SK-N-SH (cell line): ENCODE results near the gene BEGAIN. TPM values are rescaled to one million over a fixed set of nuclear protein-coding genes. Genes with fewer than 3 reads are reported as not detected.
A peak's percentile ranks its signal among the peaks of the same experiment; 100 is the strongest.

Experiments used
- CTCF ChIA-PET: fragments of 300-600, 350-600 bp; formaldehyde crosslinking; extraction: SDS; loops from one replicate; lab custom pipeline; 2021; lab: Yijun Ruan, JAX
- POLR2A ChIA-PET: fragments of 350-600 bp; sonication (Branson Sonifier 250); formaldehyde crosslinking; extraction: SDS; loops from one replicate; lab custom pipeline; 2020; ENCODE audit warnings: antibody characterized with exemption, inconsistent platforms; lab: Yijun Ruan, JAX
- DNase-seq: peaks from one replicate; pipeline ENCODE4 v3.0.0; 2012
- H2AFZ ChIP-seq: fragments of 200-600 bp; sonication (generic); 2 replicates; pipeline ENCODE4 v1.8.1; 2016; ENCODE audit warnings: antibody characterized with exemption, mild to moderate bottlenecking, low read depth
- H3F3A ChIP-seq: fragments of 200-600 bp; sonication (generic); replicated peaks from 2 replicates; pipeline ENCODE3; 2016; ENCODE audit warnings: antibody characterized with exemption, mild to moderate bottlenecking; ENCODE audit not compliant: insufficient read depth
- H3K27ac ChIP-seq, 2 experiments: fragments of 200-500 bp in 1 of 2; fragments of 200-600 bp in 1 of 2; sonication (Bioruptor generic) in 1 of 2; sonication (generic), shearing (Covaris generic) in 1 of 2; 2 replicates each; pipeline versions ENCODE4 v1.5.1 to v1.6.1; 2014 to 2016; ENCODE audit warnings: low read depth in 2 of 2, inconsistent platforms in 1 of 2, low read length in 1 of 2, mild to moderate bottlenecking in 1 of 2, mixed read lengths in 1 of 2
- H3K27me3 ChIP-seq: fragments of 200-600 bp; sonication (generic), shearing (Covaris generic); 2 replicates; pipeline ENCODE4 v1.6.1; 2016; ENCODE audit warnings: mixed run types; ENCODE audit not compliant: insufficient read depth
- H3K36me3 ChIP-seq, 2 experiments: fragments of 200-500 bp in 1 of 2; fragments of 200-600 bp in 1 of 2; sonication (Bioruptor generic) in 1 of 2; sonication (generic) in 1 of 2; replicated peaks in 1 of 2; 2 replicates each; pipeline versions ENCODE3 to v1.5.1; 2014 to 2016; ENCODE audit warnings: low read length in 1 of 2, mild to moderate bottlenecking in 1 of 2; ENCODE audit not compliant: insufficient read depth in 2 of 2, control insufficient read depth in 1 of 2
- H3K4me1 ChIP-seq, 2 experiments: fragments of 200-500 bp in 1 of 2; fragments of 200-600 bp in 1 of 2; sonication (Bioruptor generic) in 1 of 2; sonication (generic), shearing (Covaris generic) in 1 of 2; 2 replicates each; pipeline versions ENCODE4 v1.5.1 to v1.6.1; 2014 to 2016; ENCODE audit warnings: low read depth in 1 of 2, low read length in 1 of 2, mixed run types in 1 of 2; ENCODE audit not compliant: insufficient read depth in 2 of 2, control insufficient read depth in 1 of 2
- H3K4me2 ChIP-seq: fragments of 200-600 bp; sonication (generic), shearing (Covaris generic); 2 replicates; pipeline ENCODE4 v1.6.1; 2017; ENCODE audit warnings: mixed run types
- H3K4me3 ChIP-seq, 2 experiments: fragments of 200-500 bp in 1 of 2; fragments of 200-600 bp in 1 of 2; sonication (Bioruptor generic) in 1 of 2; sonication (generic), shearing (Covaris generic) in 1 of 2; 2 replicates each; pipeline versions ENCODE4 v1.5.1 to v1.8.1; 2014 to 2016; ENCODE audit warnings: low read depth in 2 of 2, inconsistent platforms in 1 of 2, low read length in 1 of 2, mild to moderate bottlenecking in 1 of 2, mixed read lengths in 1 of 2, moderate library complexity in 1 of 2
- H3K79me2 ChIP-seq: fragments of 200-600 bp; sonication (generic); 2 replicates; pipeline ENCODE4 v1.8.1; 2017; ENCODE audit warnings: mild to moderate bottlenecking; ENCODE audit not compliant: insufficient read depth
- H3K9ac ChIP-seq: fragments of 200-600 bp; sonication (generic); 2 replicates; pipeline ENCODE4 v1.6.1; 2017; ENCODE audit warnings: mixed run types
- H3K9me2 ChIP-seq: fragments of 200-600 bp; sonication (generic); 2 replicates; pipeline ENCODE4 v1.6.1; 2017; ENCODE audit warnings: mixed run types
- H3K9me3 ChIP-seq: fragments of 200-600 bp; sonication (generic); 2 replicates; pipeline ENCODE4 v1.6.1; 2017; ENCODE audit warnings: mixed run types, mild to moderate bottlenecking, moderate library complexity
- H4K20me1 ChIP-seq: fragments of 200-600 bp; sonication (generic); 2 replicates; pipeline ENCODE4 v1.6.1; 2017; ENCODE audit warnings: mild to moderate bottlenecking, mixed run types; ENCODE audit not compliant: insufficient read depth
- CHD2 ChIP-seq: fragments of 150-350 bp; IDR thresholded peaks from 2 replicates; pipeline ENCODE4 v1.6.1; 2018; ENCODE audit warnings: low read length; ENCODE audit not compliant: partially characterized antibody
- EP300 ChIP-seq, 2 experiments: IDR thresholded peaks; 2 replicates each; pipeline versions ENCODE4 v1.4.0 to v1.6.1; 2012; ENCODE audit warnings: borderline replicate concordance in 1 of 2, low read depth in 1 of 2, low read length in 1 of 2
- EZH2phosphoT487 ChIP-seq: fragments of 200-600 bp; sonication (generic); IDR thresholded peaks from 2 replicates; pipeline ENCODE4 v1.6.1; 2017; ENCODE audit warnings: low read depth, mixed run types, mild to moderate bottlenecking, antibody characterized with exemption, moderate library complexity, borderline replicate concordance
- GATA2 ChIP-seq: sonication (generic); formaldehyde crosslinking; IDR thresholded peaks from 2 replicates; pipeline ENCODE4 v1.5.0; 2020; ENCODE audit warnings: mild to moderate bottlenecking, missing genetic modification reagents
- JUND ChIP-seq: IDR thresholded peaks from 2 replicates; pipeline ENCODE4 v1.4.0; 2012
- MAX ChIP-seq: IDR thresholded peaks from 2 replicates; pipeline ENCODE4 v1.4.0; 2012; ENCODE audit warnings: low read depth
- MEF2A ChIP-seq: IDR thresholded peaks from 2 replicates; pipeline ENCODE4 v1.4.0; 2012; ENCODE audit warnings: low read depth, borderline replicate concordance
- NRF1 ChIP-seq: IDR thresholded peaks from 2 replicates; pipeline ENCODE4 v1.6.1; 2012; ENCODE audit warnings: low read depth, mild to moderate bottlenecking, low read length
- PBX3 ChIP-seq: IDR thresholded peaks from 2 replicates; pipeline ENCODE4; 2012
- POLR2AphosphoS5 ChIP-seq: IDR thresholded peaks from 2 replicates; pipeline ENCODE4 v1.6.1; 2012; ENCODE audit warnings: low read depth, low read length
- RAD21 ChIP-seq: IDR thresholded peaks from 2 replicates; pipeline ENCODE4 v1.6.1; 2012; ENCODE audit warnings: mild to moderate bottlenecking, low read length
- RCOR1 ChIP-seq: fragments of 150-350 bp; IDR thresholded peaks from 2 replicates; pipeline ENCODE4 v1.6.1; 2017; ENCODE audit warnings: antibody characterized with exemption, low read length
- RXRA ChIP-seq: IDR thresholded peaks from 2 replicates; pipeline ENCODE4 v1.4.0; 2012; ENCODE audit warnings: low read depth, mild to moderate bottlenecking, borderline replicate concordance
- TEAD4 ChIP-seq: IDR thresholded peaks from 2 replicates; pipeline ENCODE4 v1.4.0; 2012; ENCODE audit warnings: mild to moderate bottlenecking, borderline replicate concordance; ENCODE audit not compliant: insufficient read depth
- WGBS: methylation state at CpG from one replicate; pipeline ENCODE4 v1.1.6; 2017; ENCODE audit warnings: low lambda C conversion rate; 5-methylcytosine and 5-hydroxymethylcytosine counted together
- polyA plus RNA-seq, 3 experiments: library from polyadenylated mRNA; depleted of rRNA; stranded (reverse); fragments of >200 nt; gene quantifications; 2 replicates each; pipeline ENCODE4 v1.2.3, GENCODE V29; 2012
- TF ChIP-seq, protein P1 (sequence below): fragments of 150-350 bp; IDR thresholded peaks from 2 replicates; pipeline ENCODE4 v1.6.1; 2016; ENCODE audit warnings: mild to moderate bottlenecking, low read depth, low read length

The BEGAIN gene
- polyA plus RNA-seq, 1 of the 3 experiments (the other 2 are of a cell fraction) = 4.2 TPM

GRCh38 chr14:100560471-100560870 is 26.7 kb downstream of the BEGAIN start:
- H3K9me2 ChIP-seq = no peaks in the 10 kb centered on the region
- TF ChIP-seq CHD2 (no peak), RAD21 (no peak), EZH2phosphoT487 (no peak)
- H2AFZ ChIP-seq = no peak overlapping the region
- no peak for DNase-seq
- no peaks in the 10 kb centered on the region for H3K9me3 ChIP-seq
- H3K4me3 ChIP-seq = no peak overlapping the region
- no peaks in the 10 kb centered on the region for H3K27me3 ChIP-seq
- POLR2A ChIA-PET = interaction anchor here (0.7 to 2.7 kb wide), 5 partner anchors 9 to 120 kb away, joined by 3 to 15 read pairs (median 4); no protein-coding TSS in a partner anchor
- H3K36me3 ChIP-seq = no peaks in the 10 kb centered on the region
- no peaks in the 10 kb centered on the region for H3K79me2 ChIP-seq
- peaks cover 0 to 98% of the 10 kb centered on the region in 2 experiments; a peak in 1 of 4 replicates for H3K4me1 ChIP-seq
- peak overlapping the region in 1 of 2 experiments; percentile 78; a peak in 2 of 4 replicates for H3K27ac ChIP-seq
- CTCF ChIA-PET = interaction anchor here (1.3 to 3.9 kb wide), 2 partner anchors 9 to 176 kb away, joined by 5 to 22 read pairs; no protein-coding TSS in a partner anchor
- H3K4me2 ChIP-seq = no peak overlapping the region
- no peak overlapping the region for H3K9ac ChIP-seq
- no peaks in the 10 kb centered on the region for H4K20me1 ChIP-seq
- WGBS = 83% methylated on average over 1 of the region's 9 CpGs
- H3F3A ChIP-seq = no peaks in the 10 kb centered on the region

DNA sequence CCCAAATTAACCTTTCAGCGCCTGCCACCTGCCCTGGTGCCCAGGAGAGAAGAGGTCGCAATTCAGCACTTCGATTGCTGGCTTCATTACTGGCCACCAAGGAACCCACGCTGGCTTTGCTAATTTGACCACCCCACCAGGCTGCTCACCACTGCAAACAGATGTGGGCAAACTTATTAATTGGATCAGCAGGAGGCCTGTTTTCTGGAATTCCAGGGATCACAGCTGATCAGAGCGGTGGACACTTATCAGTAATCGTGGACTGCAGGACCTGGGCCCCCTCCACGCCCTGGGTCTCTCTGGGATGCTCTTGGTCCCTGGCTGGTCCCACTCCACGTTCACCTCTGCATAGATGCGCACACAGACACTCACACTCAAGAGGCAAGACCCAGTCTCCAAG is 27.8 kb downstream of the BEGAIN start:
- no peaks in the 10 kb centered on the region for H4K20me1 ChIP-seq
- H3K27me3 ChIP-seq = no peaks in the 10 kb centered on the region
- H3K4me3 ChIP-seq = no peak overlapping the region
- no peaks in the 10 kb centered on the region for H3K9me2 ChIP-seq
- peaks cover 0 to 97% of the 10 kb centered on the region in 2 experiments; a peak in 1 of 4 replicates for H3K4me1 ChIP-seq
- H3K9ac ChIP-seq = no peak overlapping the region
- H3K36me3 ChIP-seq = no peaks in the 10 kb centered on the region
- no peaks in the 10 kb centered on the region for H3F3A ChIP-seq
- peak overlapping the region in 1 of 2 experiments; percentile 78; a peak in 1 of 4 replicates for H3K27ac ChIP-seq
- WGBS = 64% methylated on average over 8 of the region's 9 CpGs
- no peak for TF ChIP-seq JUND
- no peak for TF ChIP-seq MAX
- TF ChIP-seq, protein P1, sequence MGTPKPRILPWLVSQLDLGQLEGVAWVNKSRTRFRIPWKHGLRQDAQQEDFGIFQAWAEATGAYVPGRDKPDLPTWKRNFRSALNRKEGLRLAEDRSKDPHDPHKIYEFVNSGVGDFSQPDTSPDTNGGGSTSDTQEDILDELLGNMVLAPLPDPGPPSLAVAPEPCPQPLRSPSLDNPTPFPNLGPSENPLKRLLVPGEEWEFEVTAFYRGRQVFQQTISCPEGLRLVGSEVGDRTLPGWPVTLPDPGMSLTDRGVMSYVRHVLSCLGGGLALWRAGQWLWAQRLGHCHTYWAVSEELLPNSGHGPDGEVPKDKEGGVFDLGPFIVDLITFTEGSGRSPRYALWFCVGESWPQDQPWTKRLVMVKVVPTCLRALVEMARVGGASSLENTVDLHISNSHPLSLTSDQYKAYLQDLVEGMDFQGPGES = no peak
- peak; percentile 82 for TF ChIP-seq RCOR1
- TF ChIP-seq EP300 (IDR thresholded peaks at IDR 0.05; ENCODE audit: borderline replicate concordance in 1 of 2, low read depth in 1 of 2, low read length in 1 of 2) = peak in 1 of 2 experiments; percentile 45; a peak in 1 of 4 replicates
- no peak for TF ChIP-seq RXRA
- TF ChIP-seq GATA2 (CRISPR knock-in tag) = peak; percentile 48
- peak; percentile 46 for TF ChIP-seq CHD2
- TF ChIP-seq NRF1 = no peak
- TF ChIP-seq PBX3 = no peak
- TF ChIP-seq POLR2AphosphoS5 = no peak
- no peak for TF ChIP-seq MEF2A
- TF ChIP-seq TEAD4 = no peak
- no peak for TF ChIP-seq RAD21
- H3K9me3 ChIP-seq = no peaks in the 10 kb centered on the region
- POLR2A ChIA-PET = interaction anchor here (0.8 to 2.7 kb wide), 9 partner anchors 8 to 142 kb away, joined by 3 to 15 read pairs (median 4); no protein-coding TSS in a partner anchor
- CTCF ChIA-PET = interaction anchor here (1.0 to 3.9 kb wide), 10 partner anchors 11 to 341 kb away, joined by 3 to 22 read pairs (median 4); no protein-coding TSS in a partner anchor
- DNase-seq = peak; percentile 77
- no peak overlapping the region for H2AFZ ChIP-seq
- no peak overlapping the region for H3K4me2 ChIP-seq
- H3K79me2 ChIP-seq = no peaks in the 10 kb centered on the region
